DOHH2 (cell line): Measurements from ENCODE around the gene ADCY6.

Experiments used
- H3F3A ChIP-seq: fragments of 200-600 bp; sonication (generic), shearing (Covaris generic); 2 replicates; pipeline ENCODE4 v1.6.0; 2016; ENCODE audit warnings: antibody characterized with exemption, mild to moderate bottlenecking; ENCODE audit not compliant: control insufficient read depth, insufficient read depth
- H3K27ac ChIP-seq: fragments of 200-600 bp; sonication (generic); 2 replicates; pipeline ENCODE4 v1.5.1; 2014; ENCODE audit warnings: low read depth, mild to moderate bottlenecking, low read length, moderate library complexity
- H3K27me3 ChIP-seq: fragments of 200-600 bp; sonication (generic); 2 replicates; pipeline ENCODE4 v1.6.1; 2014; ENCODE audit warnings: mild to moderate bottlenecking, low read length, mixed read lengths; ENCODE audit not compliant: control insufficient read depth
- H3K36me3 ChIP-seq: fragments of 200-600 bp; sonication (generic); 2 replicates; pipeline ENCODE4 v1.6.1; 2014; ENCODE audit warnings: mild to moderate bottlenecking, low read length, moderate library complexity, mixed read lengths; ENCODE audit not compliant: control insufficient read depth
- H3K4me1 ChIP-seq: fragments of 200-600 bp; sonication (generic); 2 replicates; pipeline ENCODE4 v1.6.1; 2014; ENCODE audit warnings: mild to moderate bottlenecking, low read length, mixed read lengths; ENCODE audit not compliant: control insufficient read depth
- H3K4me2 ChIP-seq: fragments of 200-600 bp; sonication (generic); 2 replicates; pipeline ENCODE4 v1.6.0; 2014; ENCODE audit warnings: mild to moderate bottlenecking, low read length, moderate library complexity
- H3K4me3 ChIP-seq: fragments of 200-600 bp; sonication (generic); 2 replicates; pipeline ENCODE4 v1.5.1; 2014; ENCODE audit warnings: mild to moderate bottlenecking, low read length, mixed read lengths
- H3K79me2 ChIP-seq: fragments of 200-600 bp; sonication (generic); 2 replicates; pipeline ENCODE4 v1.6.1; 2014; ENCODE audit warnings: mild to moderate bottlenecking, low read length, mixed read lengths; ENCODE audit not compliant: control insufficient read depth
- H3K9me2 ChIP-seq: fragments of 200-600 bp; sonication (generic); replicated peaks from 2 replicates; pipeline ENCODE4 v1.6.1; 2014; ENCODE audit warnings: mild to moderate bottlenecking, low read length, mixed read lengths; ENCODE audit not compliant: control insufficient read depth
- H3K9me3 ChIP-seq: fragments of 200-600 bp; sonication (generic); 2 replicates; pipeline ENCODE4 v1.6.1; 2014; ENCODE audit warnings: antibody characterized with exemption, low read length, mixed read lengths; ENCODE audit not compliant: control insufficient read depth, insufficient read depth
- H4K20me1 ChIP-seq: fragments of 200-600 bp; sonication (generic); 2 replicates; pipeline ENCODE4 v1.6.0; 2014; ENCODE audit warnings: low read depth, mild to moderate bottlenecking, antibody characterized with exemption, low read length, moderate library complexity; ENCODE audit not compliant: control insufficient read depth, insufficient read depth
- CTCF ChIP-seq: fragments of 200-600 bp; sonication (generic); IDR thresholded peaks from one replicate; pipeline ENCODE4 v1.5.1; 2014; ENCODE audit warnings: antibody characterized with exemption, mild to moderate bottlenecking, low read depth, low read length; ENCODE audit not compliant: poor library complexity, severe bottlenecking
- EZH2phosphoT487 ChIP-seq: fragments of 200-600 bp; sonication (generic); IDR thresholded peaks from 2 replicates; pipeline ENCODE4 v1.6.1; 2017; ENCODE audit warnings: borderline replicate concordance, mild to moderate bottlenecking, antibody characterized with exemption, low read length, moderate library complexity, mixed read lengths

ADCY6 gene

GRCh38 chr12:48786591-48787544, 2.0 kb downstream of the ADCY6 start:
- Histone ChIP-seq H3K4me3 (no peak overlapping the region), H3K4me2 (no peak overlapping the region), H4K20me1 (no peaks in the 10 kb centered on the region), H3F3A (no peaks in the 10 kb centered on the region), H3K79me2 (no peaks in the 10 kb centered on the region), H3K36me3 (no peaks in the 10 kb centered on the region), H3K9me2 (no peaks in the 10 kb centered on the region), H3K4me1 (no peaks in the 10 kb centered on the region), H3K27me3 (peaks cover 33% of the 10 kb centered on the region), H3K27ac (no peak overlapping the region), H3K9me3 (no peaks in the 10 kb centered on the region)
- TF ChIP-seq EZH2phosphoT487 (no peak), CTCF (no peak)

GRCh38 chr12:48783432-48783831, 5.5 kb downstream of the ADCY6 start:
- Histone ChIP-seq H3K9me2 (no peaks in the 10 kb centered on the region), H3K27ac (no peak overlapping the region), H3K4me1 (peaks cover 6% of the 10 kb centered on the region; the same call in 1 of the 2 replicates), H3K36me3 (no peaks in the 10 kb centered on the region), H3K4me3 (no peak overlapping the region), H3K27me3 (peaks cover 26% of the 10 kb centered on the region), H3K4me2 (no peak overlapping the region), H3F3A (no peaks in the 10 kb centered on the region), H4K20me1 (no peaks in the 10 kb centered on the region), H3K79me2 (no peaks in the 10 kb centered on the region), H3K9me3 (no peaks in the 10 kb centered on the region)
- TF ChIP-seq CTCF (no peak), EZH2phosphoT487 (no peak)

GRCh38 chr12:48782457-48783395, 6.2 kb downstream of the ADCY6 start:
- Histone ChIP-seq H3K9me2 (no peaks in the 10 kb centered on the region), H4K20me1 (no peaks in the 10 kb centered on the region), H3K4me3 (no peak overlapping the region), H3K36me3 (no peaks in the 10 kb centered on the region), H3K27ac (no peak overlapping the region), H3K27me3 (peaks cover 19% of the 10 kb centered on the region), H3F3A (no peaks in the 10 kb centered on the region), H3K4me2 (no peak overlapping the region), H3K79me2 (no peaks in the 10 kb centered on the region), H3K9me3 (no peaks in the 10 kb centered on the region), H3K4me1 (peaks cover 6% of the 10 kb centered on the region; the same call in 1 of the 2 replicates)
- TF ChIP-seq CTCF (no peak), EZH2phosphoT487 (no peak)
